Measurements from ENCODE around the gene FAM83F. TPM values are rescaled to one million over a fixed set of nuclear protein-coding genes. Genes with fewer than 3 reads are reported as not detected.
"Not testable (repeated sequence)": the region's sequence is repeated elsewhere in the genome, so short reads cannot be mapped to it uniquely, and the experiment has no call there.

The FAM83F gene
- total RNA-seq, 2 donors from 2014 or later, result 0.42 TPM; not detected in 1

DNA sequence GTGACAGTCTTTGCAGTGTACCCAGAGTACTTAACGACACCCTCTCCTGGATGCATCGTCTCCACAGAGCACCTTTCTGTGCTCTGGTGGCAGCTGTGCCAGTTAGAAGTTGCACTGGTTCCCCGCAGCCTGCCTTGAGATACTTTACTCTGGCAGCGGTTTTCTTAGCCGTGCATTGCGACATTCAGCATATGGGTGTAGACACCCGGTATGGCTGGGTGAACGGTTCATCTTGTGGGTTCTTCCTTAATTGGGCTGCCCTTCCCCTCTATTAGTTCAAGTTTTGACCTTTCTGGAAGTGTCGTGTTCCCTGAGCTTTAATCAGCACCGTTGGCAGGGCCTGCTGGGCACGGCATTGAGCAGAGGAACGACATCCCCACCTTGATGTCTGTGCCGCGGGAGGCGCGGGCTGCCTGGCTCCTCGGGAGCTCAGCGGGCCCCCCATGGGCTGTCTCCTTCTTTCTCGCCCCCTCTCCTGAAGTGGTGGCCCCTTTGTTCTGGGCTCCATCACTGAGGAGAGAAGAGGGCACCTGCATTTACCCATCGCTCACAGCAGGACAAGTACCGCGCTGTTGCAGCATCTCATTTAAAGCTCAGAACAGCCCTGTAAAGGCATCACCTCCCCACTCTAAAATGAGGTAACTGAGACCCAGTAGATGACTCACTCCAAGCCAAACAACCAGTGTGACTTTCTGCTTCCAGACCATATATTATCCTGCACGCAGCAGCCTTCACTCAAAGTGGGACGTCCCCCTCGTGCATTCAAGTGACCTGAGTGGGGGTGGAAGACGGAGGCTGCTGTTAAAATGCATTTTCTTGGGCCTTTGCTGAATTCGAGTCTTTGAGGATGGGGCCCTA lies 13.3 kb downstream of the FAM83F start:
- intact Hi-C loops (cut with DNase I), result loop anchor here in 1 of 2 donors (5.0 kb wide), 1 partner anchor 456 kb away; no protein-coding TSS in a partner anchor
- no peak for DNase-seq (ENCODE audit: low spot score)

DNA sequence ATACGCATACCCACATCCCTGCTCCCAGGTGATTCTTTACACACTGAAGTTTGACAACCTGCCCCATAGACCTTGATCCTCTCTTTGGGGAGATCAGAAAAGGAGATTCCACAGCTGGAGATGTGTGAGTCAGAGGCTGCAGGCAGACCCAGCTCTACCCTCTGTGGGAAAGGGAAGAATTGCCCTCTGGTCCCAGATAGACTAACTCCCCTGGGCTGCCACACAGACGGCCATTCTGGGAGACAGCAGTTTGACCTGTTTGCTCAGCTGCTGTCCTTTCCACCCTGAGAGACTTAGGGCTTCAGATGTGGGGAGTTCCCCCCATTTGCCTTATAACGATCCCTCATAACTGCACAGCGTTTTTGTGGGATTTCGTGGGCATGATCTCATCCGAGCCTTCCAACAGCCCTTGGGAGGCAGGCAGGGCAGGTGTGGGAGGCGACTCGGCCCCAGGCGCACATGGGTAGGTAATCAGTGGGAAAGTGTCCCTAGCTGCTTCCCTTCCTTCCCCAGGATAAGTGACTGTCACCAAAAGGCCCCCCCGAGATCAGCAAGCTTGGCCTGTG lies 14.1 kb downstream of the FAM83F start:
- no peak for DNase-seq (ENCODE audit: low spot score)
- intact Hi-C loops (cut with DNase I), result loop anchor here in 1 of 2 donors (5.0 kb wide), 1 partner anchor 457 kb away; no protein-coding TSS in a partner anchor

GRCh38 chr22:40009292-40009774 lies 14.6 kb downstream of the FAM83F start:
- intact Hi-C loops (cut with DNase I), result loop anchor here in 1 of 2 donors (5.0 kb wide), 1 partner anchor 457 kb away; no protein-coding TSS in a partner anchor
- no peak for DNase-seq (ENCODE audit: low spot score)

DNA sequence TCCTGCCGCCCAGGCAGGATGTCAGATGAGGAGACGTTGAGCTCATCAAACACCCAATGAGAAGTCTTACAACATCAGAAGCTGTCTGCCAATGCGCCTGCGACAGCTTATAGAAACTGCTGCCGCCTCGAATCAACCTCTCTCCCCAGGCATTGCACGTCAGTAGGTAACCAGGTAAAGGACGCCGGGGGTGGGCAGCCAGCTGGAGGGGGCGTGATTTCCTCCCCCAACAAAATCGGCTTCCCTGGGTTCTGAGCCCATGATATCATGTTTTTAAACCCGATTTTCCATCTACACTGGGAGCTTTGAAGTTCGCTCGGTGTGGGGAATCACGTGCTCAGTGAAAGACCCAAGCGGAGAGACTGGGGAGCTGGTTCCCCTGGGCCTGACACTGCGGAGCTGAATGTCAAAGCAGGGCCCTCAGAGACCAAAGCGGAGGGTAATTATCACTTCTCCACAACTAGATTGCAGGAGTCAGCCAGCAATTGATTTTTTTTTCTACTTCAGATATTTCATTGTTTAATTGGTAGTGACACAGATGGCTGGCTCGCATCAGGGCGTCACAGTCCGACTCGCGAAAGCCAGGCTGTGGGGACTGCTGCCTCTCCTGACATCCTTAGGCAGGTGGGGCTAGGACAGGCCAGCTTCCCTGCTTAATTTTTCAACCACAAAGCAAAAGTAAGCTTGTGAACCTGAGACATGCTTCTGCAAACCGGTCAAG lies 15.4 kb downstream of the FAM83F start:
- intact Hi-C loops (cut with DNase I), result loop anchor here in 1 of 2 donors (5.0 kb wide), 1 partner anchor 458 kb away; no protein-coding TSS in a partner anchor
- DNase-seq (ENCODE audit: low spot score), result no peak

DNA sequence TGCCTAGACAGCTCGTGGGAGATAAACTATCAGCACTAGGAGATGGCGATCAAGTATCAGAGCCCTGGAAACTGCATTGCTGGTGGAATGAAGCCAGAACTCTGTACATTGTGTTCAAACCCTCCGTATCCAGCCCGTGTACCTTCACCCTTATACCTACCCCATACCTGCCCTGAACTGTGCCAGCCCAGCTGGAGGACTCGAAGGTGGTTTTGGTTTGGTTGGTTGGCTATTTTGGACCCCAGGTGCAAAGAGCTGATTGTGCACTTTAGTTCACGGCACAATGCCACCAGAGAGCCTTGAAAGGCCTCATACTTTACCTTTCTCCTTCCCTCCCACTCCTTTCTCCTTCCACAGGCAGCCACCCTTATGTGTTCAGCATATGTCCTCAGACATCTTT lies 16.0 kb downstream of the FAM83F start:
- intact Hi-C loops (cut with DNase I), result no loop called here
- no peak for DNase-seq (ENCODE audit: low spot score)

GRCh38 chr22:40014667-40015248 lies 20.0 kb downstream of the FAM83F start:
- DNase-seq (ENCODE audit: low spot score), result no peak
- intact Hi-C loops (cut with DNase I), result no loop called here

GRCh38 chr22:40015358-40015976 lies 20.7 kb downstream of the FAM83F start:
- intact Hi-C loops (cut with DNase I), result no loop called here
- no peak for DNase-seq (ENCODE audit: low spot score)

DNA sequence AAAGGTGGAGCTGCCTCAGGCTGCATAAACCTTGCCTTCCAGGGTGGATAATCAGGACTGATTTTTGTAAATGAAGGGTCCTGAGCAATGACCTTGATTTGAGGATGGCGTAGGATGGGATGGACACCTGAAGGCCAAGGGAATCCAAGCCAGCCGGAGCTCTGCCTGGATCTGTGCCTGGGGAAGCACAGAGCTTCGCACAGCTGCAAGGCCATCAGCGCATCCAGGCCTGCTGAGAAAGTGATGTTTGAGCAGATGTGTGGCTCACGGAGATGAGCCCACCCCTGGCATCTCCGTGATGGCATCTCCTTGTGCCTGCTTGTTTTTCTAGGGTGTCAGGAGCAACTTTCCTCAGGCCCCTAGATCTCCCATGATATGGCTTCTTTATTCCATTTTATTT lies 23.3 kb downstream of the FAM83F start:
- intact Hi-C loops (cut with DNase I), result no loop called here
- DNase-seq (ENCODE audit: low spot score), result no peak

DNA sequence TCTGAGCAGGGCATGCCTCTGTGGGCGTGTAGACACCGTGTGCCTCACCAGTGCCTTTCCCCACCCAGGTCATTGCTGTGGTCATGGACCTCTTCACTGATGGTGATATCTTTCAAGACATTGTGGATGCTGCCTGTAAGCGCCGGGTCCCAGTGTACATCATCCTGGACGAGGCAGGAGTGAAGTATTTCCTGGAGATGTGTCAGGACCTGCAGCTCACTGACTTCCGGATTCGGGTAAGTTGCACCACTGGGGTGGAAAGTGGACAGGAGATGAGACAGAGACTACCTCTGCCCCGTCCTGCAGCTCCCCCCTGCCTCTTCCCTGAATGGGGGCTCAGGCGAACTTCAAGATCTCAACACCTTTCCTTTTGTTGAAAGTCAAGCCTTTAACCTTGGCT lies 24.3 kb downstream of the FAM83F start:
- intact Hi-C loops (cut with DNase I), result no loop called here
- no peak for DNase-seq (ENCODE audit: low spot score)

DNA sequence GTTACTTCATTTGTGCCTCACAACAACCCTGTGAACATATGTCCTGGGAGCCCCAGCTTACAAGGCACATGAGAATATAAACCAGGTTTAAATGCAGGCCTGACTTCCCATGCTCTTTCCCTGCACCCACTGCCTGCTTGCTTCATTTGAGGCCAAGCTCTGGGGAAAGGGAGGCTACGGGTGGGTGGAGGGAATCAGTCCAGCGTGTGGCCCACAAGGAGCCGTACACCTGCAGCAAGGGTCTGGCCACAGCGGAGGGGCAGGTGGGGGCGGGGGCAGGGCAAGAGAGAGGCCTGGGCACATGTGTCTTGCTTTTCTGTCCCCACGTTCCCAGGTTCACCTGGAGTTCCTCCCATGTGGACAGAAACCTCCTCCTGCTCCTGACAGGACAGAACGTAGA lies 26.2 kb downstream of the FAM83F start:
- intact Hi-C loops (cut with DNase I), result no loop called here
- no peak for DNase-seq (ENCODE audit: low spot score)

GRCh38 chr22:40021401-40022000 lies 26.7 kb downstream of the FAM83F start:
- intact Hi-C loops (cut with DNase I), result no loop called here
- DNase-seq (ENCODE audit: low spot score), result no peak

DNA sequence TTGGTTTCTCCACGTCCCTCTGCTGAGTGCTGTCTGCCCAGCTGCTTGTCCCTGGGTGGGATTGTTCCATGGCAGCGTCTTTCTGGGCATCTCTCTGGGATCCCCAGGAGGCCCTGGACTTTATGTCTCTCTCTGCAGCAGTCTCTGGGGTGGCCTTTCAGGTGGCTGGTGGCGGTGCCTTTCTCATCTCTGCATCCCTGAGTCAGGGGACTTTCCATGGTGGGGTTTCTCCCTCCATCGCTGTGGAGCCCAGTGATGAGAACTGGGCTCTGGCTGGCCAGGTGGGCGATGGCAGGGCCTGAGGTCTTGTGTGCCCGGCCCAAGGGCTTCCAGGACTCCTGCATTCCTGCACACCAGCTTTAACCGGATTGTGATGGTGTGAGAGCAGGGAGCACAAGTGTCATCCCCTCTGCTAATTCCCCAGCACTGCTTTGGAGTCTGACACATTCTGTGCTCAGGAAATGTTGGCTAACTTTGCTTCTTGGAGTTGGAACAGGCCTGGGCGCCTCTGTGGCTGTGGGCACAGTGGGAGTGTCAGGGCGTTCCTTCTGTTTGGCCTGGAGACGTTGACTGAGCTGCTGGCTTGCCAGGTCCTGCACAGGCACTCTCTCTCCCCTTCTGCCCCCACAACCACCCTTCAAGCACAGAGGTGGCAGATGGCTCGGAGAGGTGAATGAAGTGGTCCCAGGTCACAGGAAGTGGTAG lies 27.9 kb downstream of the FAM83F start:
- DNase-seq (ENCODE audit: low spot score), result no peak
- intact Hi-C loops (cut with DNase I), result no loop called here

GRCh38 chr22:40023341-40023841 lies 28.6 kb downstream of the FAM83F start:
- no peak for DNase-seq (ENCODE audit: low spot score)
- intact Hi-C loops (cut with DNase I), result no loop called here

DNA sequence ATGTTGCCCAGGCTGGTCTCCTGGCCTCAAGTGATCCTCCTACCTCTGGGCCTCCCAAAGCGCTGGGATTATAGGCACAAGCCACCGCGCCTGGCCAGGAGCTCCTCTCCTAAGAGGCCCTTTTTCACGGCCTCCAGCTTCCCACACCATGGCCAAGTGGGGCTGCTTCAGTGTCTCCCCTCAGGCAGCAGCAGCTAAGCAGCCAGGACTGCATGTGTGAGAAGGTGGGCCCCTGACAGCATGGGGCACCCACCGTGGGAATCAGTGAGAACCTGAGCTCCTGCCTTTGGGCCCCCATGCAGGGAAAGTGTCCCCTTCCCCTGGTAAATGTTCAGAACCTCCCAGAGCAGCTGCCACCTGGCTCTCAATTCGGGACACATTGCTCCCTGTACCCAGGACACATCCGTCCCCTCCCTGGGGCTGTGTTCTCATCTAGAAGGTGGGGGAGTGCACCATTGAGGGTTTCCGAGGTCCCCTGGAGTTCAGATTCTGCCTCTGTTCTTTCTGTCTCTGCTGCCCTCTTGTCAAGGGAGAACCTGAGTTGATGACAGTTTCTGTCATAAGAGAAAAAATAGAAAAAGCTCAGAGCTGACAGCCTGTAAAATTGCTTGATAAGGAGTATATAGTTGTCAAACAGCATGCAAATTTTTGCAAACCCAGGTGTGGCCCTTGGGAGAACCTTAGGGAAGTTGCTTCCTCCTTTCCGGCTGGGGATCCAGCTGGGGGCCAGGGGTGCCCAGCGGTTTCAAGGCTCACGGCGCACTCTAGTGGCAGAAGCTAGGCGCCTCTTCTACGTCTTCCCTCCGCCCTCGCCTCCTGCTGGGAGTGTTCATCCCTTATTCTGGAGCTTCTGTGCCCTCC lies 29.7 kb downstream of the FAM83F start:
- intact Hi-C loops (cut with DNase I), result loop anchor here in 1 of 2 donors (5.0 kb wide), 1 partner anchor 487 kb away; no protein-coding TSS in a partner anchor
- DNase-seq (ENCODE audit: low spot score), result peak; percentile 88

- intact Hi-C loops (cut with DNase I), result loop anchor here in 1 of 2 donors (5.0 kb wide), 1 partner anchor 488 kb away; no protein-coding TSS in a partner anchor
- DNase-seq (ENCODE audit: low spot score), result not testable (repeated sequence)
These were observed 30.3 kb downstream of the FAM83F start for GRCh38 chr22:40025062-40025379.

DNA sequence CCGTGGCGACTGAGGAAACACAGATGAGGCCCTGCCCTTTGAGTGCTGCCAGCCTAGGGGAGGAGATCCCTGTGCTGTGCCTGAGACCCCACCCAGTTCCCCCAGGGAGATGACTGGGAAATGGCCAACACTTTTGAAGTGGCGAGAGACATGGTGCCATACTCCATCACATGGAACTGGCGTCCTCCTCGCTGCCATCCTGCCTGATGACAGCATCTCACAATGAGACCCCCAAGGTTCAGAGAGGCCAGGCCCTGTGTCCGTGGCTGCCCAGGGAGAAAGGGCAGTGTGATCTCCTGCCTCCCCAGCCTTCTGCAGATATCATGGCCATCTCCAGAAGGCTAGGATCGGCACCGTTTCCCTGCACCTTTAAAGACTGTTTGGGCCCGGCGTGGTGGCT lies 31.1 kb downstream of the FAM83F start:
- no peak for DNase-seq (ENCODE audit: low spot score)
- intact Hi-C loops (cut with DNase I), result loop anchor here in 1 of 2 donors (5.0 kb wide), 1 partner anchor 489 kb away; no protein-coding TSS in a partner anchor

- DNase-seq (ENCODE audit: low spot score), result no peak
- intact Hi-C loops (cut with DNase I), result loop anchor here in 1 of 2 donors (5.0 kb wide), 1 partner anchor 489 kb away; no protein-coding TSS in a partner anchor
These were observed 31.9 kb downstream of the FAM83F start for GRCh38 chr22:40026641-40027040.

Data from posterior vena cava (tissue), 2 donors.